Activated T-cell treated with anti-CD3 and anti-CD28 coated beads for 24 hours (primary cell): ENCODE results near the gene C3orf52.

ENCODE experiments used
- DNase-seq: peaks from one replicate; pipeline ENCODE4 v3.0.0-alpha.2; 2020; ENCODE audit warnings: low read depth

Gene C3orf52

GRCh38 chr3:112119962-112120836, 34.0 kb downstream of the C3orf52 start:
- DNase-seq, result no peak

- no peak for DNase-seq
These were observed 35.7 kb downstream of the C3orf52 start for GRCh38 chr3:112121577-112122547.

- DNase-seq, result no peak
These were observed 36.7 kb downstream of the C3orf52 start for GRCh38 chr3:112122870-112123269.

GRCh38 chr3:112123548-112123947, 37.4 kb downstream of the C3orf52 start:
- no peak for DNase-seq

GRCh38 chr3:112124907-112125607, 38.9 kb downstream of the C3orf52 start:
- no peak for DNase-seq

GRCh38 chr3:112126511-112126911, 40.3 kb downstream of the C3orf52 start:
- DNase-seq, result no peak

GRCh38 chr3:112127522-112128494, 41.6 kb downstream of the C3orf52 start:
- no peak for DNase-seq

- peak; percentile 33 for DNase-seq
These were observed 42.9 kb downstream of the C3orf52 start for GRCh38 chr3:112128843-112129727.

- DNase-seq, result no peak
These were observed 43.9 kb downstream of the C3orf52 start for GRCh38 chr3:112129925-112130637.

GRCh38 chr3:112130638-112130993, 44.4 kb downstream of the C3orf52 start:
- DNase-seq, result no peak

- DNase-seq, result no peak
These were observed 44.9 kb downstream of the C3orf52 start for GRCh38 chr3:112131111-112131510.

GRCh38 chr3:112132088-112132487, 45.9 kb downstream of the C3orf52 start:
- DNase-seq, result no peak

GRCh38 chr3:112132554-112132953, 46.4 kb downstream of the C3orf52 start:
- no peak for DNase-seq

- DNase-seq, result peak; percentile 48
These were observed 46.8 kb downstream of the C3orf52 start, which contains the start of gene GCSAM for GRCh38 chr3:112132975-112133448. Gene GCSAM (minus strand): TSS chr3:112133248. CDS start chr3:112133120, 128 bp downstream.

GRCh38 chr3:112133626-112134334, 47.6 kb downstream of the C3orf52 start:
- no peak for DNase-seq

GRCh38 chr3:112134335-112135124, 48.3 kb downstream of the C3orf52 start:
- DNase-seq, result no peak

- no peak for DNase-seq
These were observed 49.9 kb downstream of the C3orf52 start for GRCh38 chr3:112136046-112136445.
